22Rv1 (cell line): ENCODE results near the gene RALGAPA1.

Experiments used
- CTCF ChIP-seq: fragments of 450-650 bp; IDR thresholded peaks from 2 replicates; pipeline ENCODE4 v1.5.1; 2017; ENCODE audit warnings: mild to moderate bottlenecking
- ZFX ChIP-seq: fragments of 450-650 bp; IDR thresholded peaks from 2 replicates; pipeline ENCODE4 v1.6.1; 2017; ENCODE audit warnings: antibody characterized with exemption, borderline replicate concordance

- no peak for TF ChIP-seq CTCF
- no peak for TF ChIP-seq ZFX
These were observed 177.9 kb downstream of the RALGAPA1 start for GRCh38 chr14:35631071-35631805.
